Motor neuron (in vitro differentiated cells): ENCODE results near the gene BBS9. TPM values are rescaled to one million over a fixed set of nuclear protein-coding genes. Genes with fewer than 3 reads are reported as not detected.

Source experiments
- ATAC-seq, 8 experiments: fragments of 200-7000 bp; cut with Tn5 transposase; replicated peaks in 6 of 8; 2 replicates each; pipeline ENCODE4 v1.8.0; 2021; ENCODE audit warnings: mild to moderate bottlenecking in 8 of 8, moderate library complexity in 8 of 8
- H3K27ac ChIP-seq, 2 donors: fragments of 250-450 bp; sonication (Bioruptor Pico); 2 replicates each; pipeline ENCODE4 v1.9.0; 2021; ENCODE audit warnings: antibody characterized with exemption in 2 of 2, mild to moderate bottlenecking in 2 of 2, moderate library complexity in 1 of 2
- H3K4me1 ChIP-seq, 2 donors: fragments of 250-450 bp; sonication (Bioruptor Pico); replicated peaks in 1 of 2; 2 replicates each; pipeline ENCODE4 v1.6.1; 2021; ENCODE audit warnings: antibody characterized with exemption in 2 of 2, mild to moderate bottlenecking in 2 of 2, moderate library complexity in 1 of 2
- H3K4me3 ChIP-seq, 5 donors: fragments of 250-450 bp; sonication (Bioruptor Pico); 2 replicates each; pipeline ENCODE4 v1.9.0; 2021; ENCODE audit warnings: antibody characterized with exemption in 5 of 5, mild to moderate bottlenecking in 5 of 5, moderate library complexity in 4 of 5
- WGBS, 10 experiments: fragments of 450-650 bp; shearing (Covaris generic); methylation state at CpG; one replicate each; pipeline ENCODE4 v1.0.0; 2022; 5-methylcytosine and 5-hydroxymethylcytosine counted together
- in situ Hi-C, 9 experiments: fragments of 400-800 bp; cut with MboI; loops; one replicate each; pipeline ENCODE4 v1.15.0; 2021; ENCODE audit warnings: low sequenced_read_pairs in 9 of 9, low pct_unique_long_range_greater_than_20kb in 2 of 9; ENCODE audit not compliant: unreplicated experiment in 9 of 9
- total RNA-seq, 8 experiments: library from RNA; unstranded; fragments of 300-600 nt; gene quantifications; 2 replicates each; pipeline versions ENCODE4 v1.2.3 to v1.2.4, GENCODE V29; 2022

Gene BBS9
- total RNA-seq, 8 experiments from 2014 or later = 11.4 to 43.5 (median 22.8) TPM

- peak in 5 of 8 experiments; percentile 28 to 57 (median 43) for ATAC-seq
- H3K4me3 ChIP-seq = peak overlapping the region; percentile 68 to 95 (median 91)
- in situ Hi-C loops = loop anchor here in 1 of 9 experiments (25.0 kb wide), 1 partner anchor 345 kb away; no protein-coding TSS in a partner anchor
- H3K4me1 ChIP-seq = peaks cover 12 to 15% of the 10 kb centered on the region in 2 donors
- 0 to 78% (median 41%) methylated on average over 1 to 7 of the region's 7 CpGs for WGBS, 10 experiments
- no peak overlapping the region for H3K27ac ChIP-seq
Observed at GRCh38 chr7:33107136-33108066, 22.0 kb upstream of the BBS9 start.

- Histone ChIP-seq H3K4me1 (peaks cover 12 to 15% of the 10 kb centered on the region in 2 donors), H3K4me3 (peak overlapping the region; percentile 68 to 95 (median 91)), H3K27ac (peak overlapping the region; percentile 65 to 79)
- peak in 3 of 8 experiments; percentile 2 to 57 (median 7) for ATAC-seq
- WGBS, 10 experiments = 0 to 5% (median 0%) methylated on average over 2 to 9 of the region's 10 CpGs; no CpG with 5 or more reads in 1 of the 10 experiments
- in situ Hi-C loops = loop anchor here in 1 of 9 experiments (25.0 kb wide), 1 partner anchor 346 kb away; no protein-coding TSS in a partner anchor
Observed at GRCh38 chr7:33108554-33109004, 20.8 kb upstream of the BBS9 start.

GRCh38 chr7:33109005-33109757, 20.2 kb upstream of the BBS9 start, which contains the start of gene RP9:
Gene RP9 (minus strand): TSS chr7:33109404. CDS start chr7:33109372, 32 bp downstream.
- H3K4me1 ChIP-seq = peaks cover 12 to 15% of the 10 kb centered on the region in 2 donors
- WGBS, 10 experiments = 0 to 3% (median 0%) methylated on average over 2 to 11 of the region's 100 CpGs; no CpG with 5 or more reads in 7 of the 10 experiments
- peak within 1 kb of the TSS; percentile 68 to 95 (median 91) for H3K4me3 ChIP-seq
- ATAC-seq = peak; percentile 74 to 95 (median 92)
- H3K27ac ChIP-seq = peak within 1 kb of the TSS; percentile 65 to 79
- in situ Hi-C loops = loop anchor here in 1 of 9 experiments (25.0 kb wide), 1 partner anchor 347 kb away; no protein-coding TSS in a partner anchor

GRCh38 chr7:33109758-33110238, 19.6 kb upstream of the BBS9 start:
- peak overlapping the region; percentile 68 to 95 (median 91) for H3K4me3 ChIP-seq
- peak in 4 of 8 experiments; percentile 1 to 20 (median 8) for ATAC-seq
- in situ Hi-C loops = loop anchor here in 1 of 9 experiments (25.0 kb wide), 1 partner anchor 347 kb away; no protein-coding TSS in a partner anchor
- no peak overlapping the region for H3K27ac ChIP-seq
- WGBS, 10 experiments = 0 to 74% (median 35%) methylated on average over 2 to 11 of the region's 11 CpGs
- H3K4me1 ChIP-seq = peaks cover 12 to 15% of the 10 kb centered on the region in 2 donors

GRCh38 chr7:33111614-33112013, 17.8 kb upstream of the BBS9 start:
- in situ Hi-C loops = loop anchor here in 1 of 9 experiments (25.0 kb wide), 1 partner anchor 349 kb away; no protein-coding TSS in a partner anchor
- Histone ChIP-seq H3K27ac (no peak overlapping the region), H3K4me3 (no peak overlapping the region), H3K4me1 (peaks cover 12 to 15% of the 10 kb centered on the region in 2 donors)
- 37 to 83% (median 72%) methylated on average over 1 to 3 of the region's 3 CpGs; no CpG with 5 or more reads in 1 of the 10 experiments for WGBS, 10 experiments
- ATAC-seq = no peak

- no peaks in the 10 kb centered on the region for H3K4me1 ChIP-seq
- H3K4me3 ChIP-seq = no peak overlapping the region
- in situ Hi-C loops = loop anchor here in 1 of 9 experiments (25.0 kb wide), 1 partner anchor 353 kb away; no protein-coding TSS in a partner anchor
- H3K27ac ChIP-seq = no peak overlapping the region
- ATAC-seq = no peak
Observed at GRCh38 chr7:33114976-33115375, 14.4 kb upstream of the BBS9 start.

GRCh38 chr7:33118383-33118782, 11.0 kb upstream of the BBS9 start:
- WGBS, 10 experiments = 36 to 100% (median 91%) methylated on average over 2 to 3 of the region's 3 CpGs
- in situ Hi-C loops = loop anchor here in 1 of 9 experiments (25.0 kb wide), 1 partner anchor 356 kb away; no protein-coding TSS in a partner anchor

GRCh38 chr7:33127085-33127484, 2.3 kb upstream of the BBS9 start:
- 6 to 83% (median 62%) methylated on average over 2 of the region's 2 CpGs; no CpG with 5 or more reads in 1 of the 10 experiments for WGBS, 10 experiments
- in situ Hi-C loops = no loop called here
- no peak overlapping the region for H3K4me3 ChIP-seq
- no peak for ATAC-seq
- H3K27ac ChIP-seq = no peak overlapping the region
- peaks cover 2 to 17% of the 10 kb centered on the region in 2 donors for H3K4me1 ChIP-seq

More at GRCh38 chr7:33118383-33118782, 11.0 kb upstream of the BBS9 start:
- Histone ChIP-seq H3K27ac (no peak overlapping the region), H3K4me3 (no peak overlapping the region), H3K4me1 (no peaks in the 10 kb centered on the region)
- ATAC-seq = no peak

GRCh38 chr7:33128631-33128989, 754 bp upstream of the BBS9 start:
- WGBS, 10 experiments = 0 to 33% (median 0%) methylated on average over 1 to 3 of the region's 3 CpGs; no CpG with 5 or more reads in 1 of the 10 experiments
- Histone ChIP-seq H3K4me1 (peaks cover 2 to 21% of the 10 kb centered on the region in 2 donors), H3K4me3 (peak overlapping the region; percentile 47 to 78 (median 61)), H3K27ac (peak overlapping the region; percentile 43 to 75)
- in situ Hi-C loops = no loop called here
- no peak for ATAC-seq

GRCh38 chr7:33129806-33130153, 416 bp downstream of the BBS9 start:
- Histone ChIP-seq H3K27ac (peak overlapping the region; percentile 0 to 75), H3K4me3 (peak overlapping the region; percentile 47 to 78 (median 61)), H3K4me1 (peaks cover 2 to 21% of the 10 kb centered on the region in 2 donors)
- ATAC-seq = peak in 7 of 8 experiments; percentile 9 to 25 (median 17)
- 0 to 3% (median 0%) methylated on average over 1 to 5 of the region's 11 CpGs; no CpG with 5 or more reads in 4 of the 10 experiments for WGBS, 10 experiments
- in situ Hi-C loops = no loop called here

- ATAC-seq = no peak
- in situ Hi-C loops = no loop called here
- peaks cover 2 to 21% of the 10 kb centered on the region in 2 donors for H3K4me1 ChIP-seq
- H3K27ac ChIP-seq = no peak overlapping the region
- WGBS, 10 experiments = 15 to 90% (median 35%) methylated on average over 1 to 3 of the region's 3 CpGs; no CpG with 5 or more reads in 2 of the 10 experiments
- peak overlapping the region; percentile 47 to 78 (median 61) for H3K4me3 ChIP-seq
Observed at GRCh38 chr7:33130184-33130583, 820 bp downstream of the BBS9 start.

GRCh38 chr7:33137103-33137502, 7.7 kb downstream of the BBS9 start:
- Histone ChIP-seq H3K27ac (no peak overlapping the region), H3K4me1 (peaks cover 0 to 4% of the 10 kb centered on the region in 2 donors), H3K4me3 (no peak overlapping the region)
- 70 to 100% (median 93%) methylated on average over 1 to 10 of the region's 15 CpGs; no CpG with 5 or more reads in 4 of the 10 experiments for WGBS, 10 experiments
- in situ Hi-C loops = no loop called here
- ATAC-seq = no peak
